ENCODE measurements around the gene MAPRE3.

DNA sequence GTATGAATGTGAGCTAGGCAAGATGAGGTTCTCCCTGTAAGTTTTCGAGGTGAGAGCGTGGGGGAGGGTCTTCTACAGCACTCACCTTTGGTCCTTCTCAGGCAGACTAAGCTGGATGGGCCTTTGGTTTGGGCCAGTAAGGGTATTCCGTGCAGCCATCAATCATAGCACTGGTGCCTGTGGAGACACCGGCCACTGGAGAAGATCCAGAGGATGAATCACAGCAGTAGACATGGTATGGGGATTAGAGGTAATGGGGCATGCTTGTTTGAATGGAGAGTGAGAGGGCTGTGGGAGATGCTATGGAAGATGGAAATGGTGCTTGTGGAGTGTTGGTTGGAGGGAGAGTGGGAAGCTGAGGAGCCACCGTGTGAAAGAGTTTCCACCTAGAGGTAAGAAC, 16.1 kb downstream of the MAPRE3 start:
- TF ChIP-seq, protein P1, sequence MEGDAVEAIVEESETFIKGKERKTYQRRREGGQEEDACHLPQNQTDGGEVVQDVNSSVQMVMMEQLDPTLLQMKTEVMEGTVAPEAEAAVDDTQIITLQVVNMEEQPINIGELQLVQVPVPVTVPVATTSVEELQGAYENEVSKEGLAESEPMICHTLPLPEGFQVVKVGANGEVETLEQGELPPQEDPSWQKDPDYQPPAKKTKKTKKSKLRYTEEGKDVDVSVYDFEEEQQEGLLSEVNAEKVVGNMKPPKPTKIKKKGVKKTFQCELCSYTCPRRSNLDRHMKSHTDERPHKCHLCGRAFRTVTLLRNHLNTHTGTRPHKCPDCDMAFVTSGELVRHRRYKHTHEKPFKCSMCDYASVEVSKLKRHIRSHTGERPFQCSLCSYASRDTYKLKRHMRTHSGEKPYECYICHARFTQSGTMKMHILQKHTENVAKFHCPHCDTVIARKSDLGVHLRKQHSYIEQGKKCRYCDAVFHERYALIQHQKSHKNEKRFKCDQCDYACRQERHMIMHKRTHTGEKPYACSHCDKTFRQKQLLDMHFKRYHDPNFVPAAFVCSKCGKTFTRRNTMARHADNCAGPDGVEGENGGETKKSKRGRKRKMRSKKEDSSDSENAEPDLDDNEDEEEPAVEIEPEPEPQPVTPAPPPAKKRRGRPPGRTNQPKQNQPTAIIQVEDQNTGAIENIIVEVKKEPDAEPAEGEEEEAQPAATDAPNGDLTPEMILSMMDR (IDR thresholded peaks at IDR 0.05): no peak
- no peak for TF ChIP-seq POLR2A (IDR thresholded peaks at IDR 0.05)
